Stimulated activated CD4-positive, alpha-beta T cell treated with anti-CD3 and anti-CD28 coated beads, Interleukin-4, amount 100 ng/mL, for 48 hours (primary cell): Measurements from ENCODE around the gene MEOX2.

Source experiments
- DNase-seq, 2 donors: peaks; one replicate each; pipeline ENCODE4 v3.0.0-alpha.2; 2020; ENCODE audit warnings: low read depth in 2 of 2

Gene MEOX2

DNA sequence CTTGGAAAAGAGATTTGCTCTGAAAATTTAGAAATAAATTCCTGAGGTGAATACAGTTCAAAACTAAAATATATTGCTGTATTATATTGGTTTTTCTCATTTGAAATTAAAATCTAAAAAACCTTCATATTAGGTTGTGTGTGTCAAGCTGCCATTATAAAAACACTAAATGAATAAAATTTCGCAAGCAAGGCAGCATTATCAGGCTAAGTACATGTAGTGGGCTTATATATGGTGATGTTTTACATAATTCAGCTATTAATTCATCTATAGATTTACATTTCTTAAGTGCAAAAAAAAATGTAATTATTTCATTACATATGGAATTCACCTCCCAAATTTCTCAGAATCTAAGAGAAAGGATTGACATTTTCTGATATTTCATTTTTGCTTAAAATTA lies 5.3 kb downstream of the MEOX2 start:
- no peak for DNase-seq

DNA sequence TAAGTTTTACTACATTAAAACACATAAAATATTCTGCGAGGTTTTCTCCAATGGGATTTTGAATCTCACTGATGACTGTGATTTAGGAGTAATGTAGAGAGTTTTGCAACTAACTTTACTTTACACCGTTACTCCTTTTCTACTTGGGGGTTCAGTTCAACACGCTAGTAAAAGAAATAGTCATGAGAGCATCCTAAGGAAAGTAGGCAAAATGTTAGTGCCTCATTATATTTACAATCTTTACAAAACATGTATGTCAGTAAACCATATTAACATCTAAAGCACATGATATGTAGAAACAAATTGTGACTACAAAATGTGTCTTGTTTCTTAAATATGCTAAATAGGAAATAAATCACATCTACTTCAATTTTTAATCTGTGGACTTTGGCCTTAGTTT lies 6.0 kb downstream of the MEOX2 start:
- DNase-seq = no peak

DNA sequence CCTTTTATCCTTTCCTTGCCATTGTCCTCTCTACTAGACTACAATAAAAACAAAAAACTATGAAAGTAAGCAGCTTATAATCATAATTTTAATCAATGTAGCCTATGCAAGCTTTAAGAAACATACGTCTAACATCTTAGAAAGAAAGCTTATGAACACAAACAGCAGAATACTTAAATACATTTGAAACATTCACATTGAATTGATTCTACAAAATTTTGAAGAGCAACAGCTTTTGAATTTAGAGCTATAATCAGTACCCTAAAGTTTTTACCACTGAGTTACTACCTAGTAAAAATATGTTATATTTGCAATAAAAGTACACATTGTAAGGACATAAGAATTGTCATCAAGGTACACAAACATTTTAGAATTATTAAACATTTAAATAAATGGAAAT lies 7.2 kb downstream of the MEOX2 start:
- DNase-seq = no peak

DNA sequence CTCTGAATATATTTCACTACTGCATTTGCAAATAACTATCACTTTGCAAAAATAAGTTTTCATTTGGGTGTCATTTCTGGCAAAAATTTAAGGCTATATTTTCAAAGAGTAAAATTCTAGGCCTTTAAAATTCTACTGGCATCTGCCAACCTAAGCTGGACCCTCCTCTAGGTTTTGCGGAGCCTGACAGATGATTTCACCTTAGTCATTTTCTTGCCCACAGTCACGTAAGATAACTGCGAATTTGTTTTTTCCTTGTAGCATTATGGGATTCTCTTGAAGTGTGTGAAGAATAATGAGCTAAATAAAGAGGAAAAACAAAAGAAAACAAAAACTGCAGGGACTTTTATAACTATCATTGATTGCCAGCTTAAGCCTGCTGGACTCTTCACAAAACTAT lies 7.8 kb downstream of the MEOX2 start:
- DNase-seq = no peak

DNA sequence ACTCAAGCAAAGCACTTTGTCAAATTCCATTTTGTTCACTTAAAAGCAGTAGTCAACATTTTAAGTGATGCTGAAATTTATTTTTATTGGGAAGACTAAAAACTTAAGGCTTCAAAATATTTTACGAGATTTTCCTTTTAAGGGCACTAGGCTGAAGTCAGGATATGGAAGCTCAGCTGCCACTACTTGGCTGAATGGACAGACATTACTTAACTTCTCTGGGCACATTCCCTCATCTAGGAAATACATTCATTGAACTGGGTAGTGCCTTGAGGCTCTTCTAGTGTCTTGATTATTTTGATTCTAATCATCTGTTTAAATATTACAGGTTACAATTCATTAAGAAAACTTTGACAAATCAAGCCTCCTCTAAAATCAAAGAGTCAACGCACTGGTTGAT lies 11.1 kb downstream of the MEOX2 start:
- DNase-seq = no peak

DNA sequence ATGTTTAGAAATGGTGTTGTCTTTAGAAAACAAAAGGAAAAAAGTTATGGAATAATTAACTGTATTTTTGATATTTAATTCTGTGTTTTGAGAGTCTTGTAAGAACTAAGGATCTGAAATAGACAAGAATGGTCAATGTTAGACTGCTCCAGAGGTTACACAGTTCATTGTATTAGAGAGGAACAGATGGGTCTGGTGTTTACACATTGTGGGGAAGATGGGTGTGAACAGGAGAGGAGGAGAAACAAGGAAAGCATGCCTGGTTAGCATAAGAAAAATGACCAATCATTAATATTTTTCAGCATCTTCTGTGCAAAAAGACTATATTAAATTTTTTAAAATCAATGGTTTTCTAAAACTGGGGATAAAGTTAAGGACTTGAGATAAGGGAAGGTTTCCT lies 11.9 kb downstream of the MEOX2 start:
- no peak for DNase-seq

DNA sequence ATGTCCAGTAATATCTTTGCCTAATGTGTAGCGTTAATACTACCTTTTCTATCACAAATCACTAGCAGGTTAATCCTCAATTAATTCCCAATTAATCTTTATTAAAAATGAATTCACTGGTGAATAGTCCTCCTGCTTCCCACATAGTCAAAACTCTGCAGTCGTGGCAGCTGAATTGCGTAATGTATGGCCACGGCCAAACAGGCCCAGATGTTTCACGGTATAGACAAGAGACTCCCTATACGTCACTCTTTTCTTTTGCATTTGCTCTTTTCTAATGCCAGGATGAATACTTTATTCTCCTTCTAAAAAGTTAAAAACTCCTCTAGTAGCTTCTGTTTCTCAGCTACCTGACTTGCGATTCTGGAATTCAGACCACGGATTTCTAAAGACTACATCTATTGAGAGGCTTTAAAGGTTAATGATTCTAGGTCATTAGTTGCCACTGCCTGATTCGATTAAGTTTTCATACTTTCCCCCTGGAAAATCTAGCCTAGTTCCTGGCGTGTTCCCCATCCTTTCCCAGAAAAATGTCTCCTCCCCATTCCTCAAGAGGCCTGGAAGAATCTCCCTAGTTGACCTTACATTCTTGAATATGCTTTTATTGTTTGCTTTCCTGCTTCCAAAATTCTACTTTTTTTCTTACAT lies 16.9 kb downstream of the MEOX2 start:
- no peak for DNase-seq

DNA sequence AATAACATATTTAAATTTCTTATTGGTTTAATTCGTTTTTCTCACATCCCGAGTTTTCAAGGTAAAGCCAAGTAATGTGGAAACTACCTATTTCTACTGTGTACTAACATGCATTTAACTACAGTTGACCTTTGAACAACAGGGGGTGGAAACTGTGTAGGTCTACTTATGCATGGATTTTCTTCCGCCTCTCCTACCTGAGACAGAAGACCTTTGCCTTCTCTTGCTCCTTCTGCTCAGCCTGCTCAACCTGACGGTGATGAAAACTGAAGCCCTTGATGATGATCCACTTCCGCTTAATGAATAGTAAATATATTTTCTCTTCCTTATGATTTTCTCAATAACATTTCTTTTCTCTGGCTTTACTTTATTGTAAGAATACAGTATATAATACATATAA lies 18.5 kb downstream of the MEOX2 start:
- DNase-seq = no peak

DNA sequence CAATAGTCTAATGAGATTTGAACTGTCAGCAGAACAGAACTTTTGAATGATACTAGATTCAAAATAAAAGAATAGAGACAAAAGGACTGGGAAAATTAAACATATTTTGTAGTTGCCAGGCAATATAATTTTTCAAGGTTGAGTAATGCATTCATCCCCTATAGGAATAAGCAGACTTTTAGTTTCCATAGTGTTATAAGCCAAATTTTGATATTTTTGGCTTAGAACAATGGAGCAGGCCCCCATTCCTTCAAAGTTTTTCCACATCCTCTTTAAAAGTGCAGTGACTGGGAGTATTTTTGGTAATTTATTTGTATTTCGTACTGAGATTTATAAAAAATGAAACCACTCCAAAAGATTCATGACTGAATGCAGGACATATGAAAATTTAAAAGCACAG lies 24.0 kb downstream of the MEOX2 start:
- DNase-seq = no peak

DNA sequence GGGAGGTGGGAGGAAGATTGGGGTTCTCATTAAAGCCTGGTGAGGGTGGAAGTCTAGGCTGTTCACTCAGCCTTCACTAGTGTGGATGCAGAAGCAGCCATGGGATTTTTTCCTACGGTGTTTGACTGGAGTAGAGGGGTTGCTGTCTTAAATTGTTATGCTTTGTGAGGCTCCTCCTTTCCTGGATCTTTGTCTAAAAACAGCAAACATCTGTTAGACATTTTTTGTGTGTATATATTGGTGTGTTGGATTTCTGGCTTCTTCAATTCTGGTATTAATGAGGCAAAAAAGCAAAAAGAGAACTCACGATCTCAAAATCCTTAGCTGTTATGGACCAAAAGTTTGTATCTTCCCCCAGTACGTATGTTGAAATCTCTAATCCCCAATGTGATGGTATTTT lies 28.2 kb downstream of the MEOX2 start:
- DNase-seq = no peak

DNA sequence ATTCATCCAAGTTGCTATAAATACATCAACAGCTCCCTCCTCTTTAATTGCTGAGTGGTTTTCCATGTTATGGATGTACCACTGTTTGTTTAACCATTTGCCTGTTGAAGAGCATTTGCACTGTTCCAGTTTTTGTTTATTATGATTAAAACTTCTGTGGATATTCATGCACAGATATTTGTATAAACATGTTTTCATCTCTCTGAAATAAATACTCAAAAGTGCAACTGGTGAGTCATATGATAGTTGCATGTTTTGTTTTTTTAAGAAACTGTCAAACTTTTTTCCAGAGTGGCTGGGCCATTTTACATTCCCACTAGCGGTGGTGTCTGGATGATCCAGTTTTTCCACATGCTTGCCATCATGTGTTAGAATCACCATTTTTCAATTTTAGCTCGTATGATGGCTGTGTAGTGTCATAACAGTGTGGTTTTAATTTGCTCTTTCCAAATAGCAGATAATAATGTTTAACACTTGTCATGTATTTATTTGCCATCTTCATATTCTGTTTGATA lies 33.6 kb downstream of the MEOX2 start:
- DNase-seq = no peak

DNA sequence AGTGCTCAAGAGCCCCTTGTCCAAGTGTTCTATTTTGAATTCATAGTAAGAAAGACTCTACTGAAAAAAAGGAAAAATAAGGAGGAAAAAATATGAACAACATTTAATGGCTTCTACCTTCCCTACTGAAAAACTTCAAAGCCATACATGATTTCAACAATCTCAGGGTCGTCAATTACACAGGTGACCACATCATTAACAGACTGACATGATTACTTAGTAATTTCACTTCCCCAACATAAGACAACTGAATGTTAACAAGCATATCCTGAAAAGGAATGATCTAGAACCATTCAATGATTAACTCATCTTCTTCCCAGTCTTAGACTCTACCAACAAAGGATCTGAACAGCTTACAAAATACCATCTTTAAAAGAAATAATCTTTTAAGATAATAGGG lies 34.8 kb downstream of the MEOX2 start:
- DNase-seq = no peak

DNA sequence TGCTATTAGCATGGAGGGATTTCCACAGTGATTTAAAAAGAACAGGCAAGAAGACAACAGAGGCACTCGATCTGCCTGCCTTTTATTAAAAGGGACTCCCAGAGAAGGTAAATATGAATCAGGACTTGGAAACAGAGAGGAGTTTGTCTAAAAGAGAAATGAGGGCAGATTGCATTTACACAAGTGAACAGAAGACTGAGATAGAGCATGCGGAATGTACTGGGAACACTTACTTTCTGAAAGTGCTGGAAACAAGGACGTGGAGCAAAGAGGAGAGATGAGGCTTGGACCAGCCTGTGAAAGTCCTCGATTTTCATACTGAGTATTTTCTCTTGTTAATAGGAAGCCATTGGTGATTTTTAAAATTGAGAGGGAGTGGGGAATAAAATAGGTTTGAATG lies 35.7 kb downstream of the MEOX2 start:
- DNase-seq = no peak

DNA sequence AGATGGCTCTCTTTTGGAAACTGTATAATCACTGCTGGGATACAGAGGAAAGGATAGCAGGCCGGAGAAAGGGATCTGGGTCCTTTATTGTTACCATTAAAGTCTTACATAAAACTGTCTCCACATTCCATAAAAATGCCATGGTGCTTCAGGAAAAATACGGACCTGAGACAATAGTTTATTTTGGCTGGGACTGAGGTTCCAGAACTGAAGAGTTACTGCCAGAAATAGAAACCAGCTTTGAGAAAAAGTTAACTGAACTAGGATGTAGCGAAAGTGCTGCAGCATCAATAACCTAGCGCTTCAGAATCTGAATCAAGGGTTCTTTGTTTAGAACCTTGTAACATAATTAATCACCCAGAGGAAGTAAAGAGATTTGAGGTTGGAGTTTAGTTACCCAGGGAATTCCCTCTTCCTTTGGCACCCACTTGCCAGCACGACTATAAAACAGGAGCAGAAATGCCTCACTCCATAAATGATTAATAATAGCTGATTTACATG lies 38.0 kb downstream of the MEOX2 start:
- no peak for DNase-seq

DNA sequence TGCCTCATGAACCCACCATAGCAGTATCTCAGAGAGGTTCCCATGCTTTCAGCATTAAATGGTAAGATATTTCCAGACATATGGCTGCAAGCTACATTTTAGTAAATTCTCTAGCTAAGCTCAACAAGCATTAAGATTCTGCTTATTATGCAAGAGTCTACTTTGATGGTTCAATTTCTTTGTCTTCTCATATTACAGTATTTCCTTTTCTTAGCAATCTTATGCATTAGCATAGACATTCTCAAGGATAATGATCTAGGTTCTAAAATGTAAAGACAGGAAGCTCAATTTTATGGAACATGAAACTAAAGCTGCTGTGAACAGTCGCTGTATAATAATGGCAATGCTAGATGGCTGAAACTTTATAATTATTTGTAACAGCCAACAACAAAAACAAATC lies 39.2 kb downstream of the MEOX2 start:
- DNase-seq = no peak

DNA sequence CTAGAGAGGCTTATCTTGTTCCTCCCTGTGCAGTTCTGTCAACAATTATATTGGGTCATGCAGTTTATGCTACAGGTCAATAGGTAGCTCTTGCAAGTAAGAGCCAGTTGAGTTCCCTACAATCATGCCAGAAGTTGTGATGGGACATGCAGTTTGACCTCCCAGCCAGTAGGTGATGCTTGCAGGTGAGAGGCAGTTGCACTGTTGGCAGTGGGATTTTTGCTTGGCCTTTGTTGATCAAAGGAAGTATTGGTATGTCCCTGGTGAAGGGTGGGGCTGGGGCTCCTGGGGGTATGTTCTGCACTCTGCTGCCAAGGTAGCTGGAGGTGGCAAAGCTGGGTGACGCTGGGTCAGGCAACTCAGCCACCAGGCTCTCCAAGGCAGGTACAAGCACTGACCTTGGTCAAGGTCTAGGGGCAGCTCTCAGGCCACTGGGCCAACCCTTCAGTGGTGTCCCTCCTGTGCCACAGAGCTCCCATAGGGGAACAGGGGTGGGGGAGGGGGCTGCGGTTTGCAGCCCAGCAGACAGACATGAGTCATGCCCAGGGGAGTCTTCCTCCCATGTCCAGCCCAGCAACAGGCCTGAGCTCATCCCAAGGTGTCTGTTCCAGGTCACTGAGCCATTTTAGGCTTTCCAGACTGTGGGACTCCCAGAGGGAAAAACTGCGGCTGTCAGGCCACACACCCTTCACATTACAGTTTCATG lies 43.3 kb downstream of the MEOX2 start:
- DNase-seq = no peak

DNA sequence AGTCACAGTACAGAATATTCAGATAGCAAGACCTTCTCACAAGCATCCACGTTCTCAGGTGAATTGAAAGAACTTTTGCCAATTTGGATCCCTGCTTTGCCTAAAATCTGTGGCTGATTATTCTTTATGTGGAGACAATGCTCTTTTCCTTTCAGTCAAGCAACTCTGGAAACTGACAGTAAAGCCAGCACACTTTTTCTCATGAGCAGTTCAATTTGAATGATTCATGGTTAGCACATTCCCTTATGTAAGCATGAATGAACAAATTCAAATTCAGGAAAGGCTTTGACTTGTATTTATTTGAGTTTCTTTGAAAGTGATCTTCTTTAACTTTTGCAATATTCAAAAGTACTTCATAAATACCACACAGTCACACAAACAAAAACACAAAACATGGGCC lies 57.6 kb downstream of the MEOX2 start:
- no peak for DNase-seq

DNA sequence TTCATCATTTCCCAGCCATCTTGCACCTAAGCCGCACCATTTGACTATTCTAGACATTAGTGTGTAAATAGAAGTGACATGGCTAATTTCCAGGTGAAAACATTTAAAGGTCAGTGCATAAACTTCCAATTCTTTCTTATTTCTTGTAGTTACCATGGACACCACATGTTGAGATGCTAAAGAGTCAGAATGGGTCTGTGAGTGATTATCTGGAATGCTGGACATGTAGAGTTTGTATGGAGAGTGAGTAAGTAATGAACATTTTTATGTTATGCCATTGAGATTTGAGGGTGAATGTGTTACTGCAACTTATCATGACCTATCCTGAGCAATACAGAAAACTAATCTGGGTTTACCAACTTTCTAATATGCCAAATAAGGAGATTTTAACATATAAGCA lies 60.4 kb downstream of the MEOX2 start:
- no peak for DNase-seq

DNA sequence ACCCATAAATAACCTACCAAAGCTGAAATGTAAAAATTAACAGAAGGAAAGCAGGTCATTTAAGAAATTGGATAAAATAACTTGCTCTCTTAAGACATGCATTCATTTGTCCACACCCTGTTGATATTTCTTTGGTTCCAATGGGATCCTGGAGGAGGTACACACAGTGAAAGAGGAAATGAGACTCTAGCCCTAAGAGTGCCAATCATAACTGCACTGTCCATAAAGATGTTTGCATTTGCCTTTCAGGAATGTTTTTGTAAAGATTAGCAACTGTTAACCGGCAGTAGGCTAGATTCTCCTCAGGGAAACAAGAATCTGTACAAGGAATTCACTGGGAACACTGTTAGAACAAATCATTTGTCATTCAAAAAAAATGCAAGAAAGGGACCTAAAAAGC lies 61.0 kb downstream of the MEOX2 start:
- DNase-seq = no peak

DNA sequence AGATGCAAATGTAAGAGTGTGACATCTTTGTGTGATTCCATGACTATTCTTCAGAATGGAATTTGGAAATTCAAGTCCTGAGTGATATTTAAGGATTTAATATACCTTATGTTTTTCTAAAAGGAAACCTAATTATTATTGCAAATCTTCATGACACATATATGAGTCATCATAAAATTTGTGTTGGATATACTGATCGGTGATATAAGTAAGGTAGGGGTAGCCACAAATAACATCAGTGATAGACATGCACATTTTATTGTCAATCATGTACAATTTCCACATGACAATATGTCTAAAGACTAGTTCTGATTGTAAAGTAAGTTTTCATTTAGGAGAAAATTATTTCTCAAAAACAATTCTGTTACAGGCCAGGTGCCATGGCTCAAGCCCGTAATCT lies 65.0 kb downstream of the MEOX2 start:
- no peak for DNase-seq

DNA sequence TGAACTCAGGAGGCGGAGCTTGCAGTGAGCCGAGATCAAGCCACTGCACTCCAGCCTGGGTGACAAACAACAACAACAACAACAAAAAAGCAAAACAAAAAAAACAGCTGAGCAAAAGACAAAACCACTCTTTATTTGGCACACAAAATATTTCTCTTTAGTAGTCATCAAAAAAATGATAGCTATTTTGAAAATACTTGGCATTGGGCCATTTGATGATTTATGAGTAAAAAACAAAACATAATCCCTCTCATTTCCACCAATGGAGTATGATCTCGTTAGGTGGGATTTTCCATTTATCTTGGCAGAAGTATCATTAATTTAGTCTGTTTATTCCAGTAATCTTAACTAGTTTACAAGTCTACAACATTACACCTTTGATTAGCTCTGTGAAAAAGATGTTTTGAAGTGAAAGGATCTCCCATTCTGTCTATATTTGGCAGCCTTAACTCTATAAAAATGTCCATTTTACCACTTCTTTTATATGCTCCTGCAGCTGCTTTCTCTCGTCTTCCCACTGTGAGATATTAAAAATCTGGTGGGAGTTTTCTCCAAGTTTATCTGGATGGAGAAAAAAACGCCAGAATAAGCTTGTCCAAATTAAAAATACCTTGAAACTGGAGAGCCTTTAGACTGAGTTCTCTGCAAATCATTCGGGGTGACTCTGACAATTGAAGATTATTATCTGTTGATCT lies 65.8 kb downstream of the MEOX2 start:
- DNase-seq = no peak

DNA sequence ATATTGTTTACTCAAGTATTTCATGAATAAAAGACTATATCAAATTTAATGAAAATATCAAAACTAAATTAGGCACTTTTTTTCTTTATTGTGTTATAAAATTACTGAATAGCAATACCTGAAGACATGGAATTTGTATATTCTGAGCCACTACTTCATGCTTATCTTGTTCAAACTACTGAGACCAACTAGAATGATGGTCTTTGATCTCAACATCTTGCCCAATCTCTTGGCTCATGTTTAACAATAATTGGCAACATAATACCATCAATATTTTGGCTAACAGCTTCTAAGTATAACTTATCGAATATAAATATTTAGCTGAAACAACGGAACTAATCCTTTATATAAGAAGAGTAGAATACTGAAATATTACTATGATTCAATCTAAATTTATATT lies 68.2 kb downstream of the MEOX2 start:
- no peak for DNase-seq

DNA sequence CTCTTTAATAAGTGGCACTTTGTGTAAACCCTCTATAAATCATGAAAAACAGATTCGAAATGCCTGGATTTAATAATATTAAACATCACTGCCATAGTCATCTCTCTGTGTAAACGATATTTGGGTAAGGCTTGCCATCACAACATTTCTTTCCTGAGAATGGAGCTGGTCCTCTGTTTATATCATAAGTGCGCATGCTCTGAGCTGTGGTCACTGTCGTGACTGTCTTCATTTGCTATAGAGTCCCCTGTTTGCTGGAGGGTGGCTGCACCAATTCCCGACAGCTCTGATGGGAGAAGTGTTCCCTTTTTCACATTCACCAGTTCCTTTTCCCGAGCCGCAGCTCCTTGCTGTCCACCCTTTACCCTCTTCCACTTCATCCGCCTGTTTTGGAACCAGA lies 74.3 kb downstream of the MEOX2 start:
- no peak for DNase-seq
